NT2/D1 (cell line): ENCODE data around the gene KIF19.

Source experiments
- DNase-seq: peaks from one replicate; pipeline ENCODE4 v3.0.0-alpha.2; 2011; ENCODE audit warnings: low read depth, low spot score
- H3K27me3 ChIP-seq: 2 replicates; pipeline ENCODE4 v1.6.0; 2011; ENCODE audit warnings: mild to moderate bottlenecking; ENCODE audit not compliant: insufficient read length, insufficient read depth
- H3K36me3 ChIP-seq: 2 replicates; pipeline ENCODE4 v1.6.1; 2011; ENCODE audit warnings: mild to moderate bottlenecking, low read length, mixed read lengths; ENCODE audit not compliant: insufficient read depth, insufficient read length
- H3K4me1 ChIP-seq: 2 replicates; pipeline ENCODE4 v1.5.1; 2011; ENCODE audit not compliant: insufficient read depth, insufficient read length
- H3K4me3 ChIP-seq: 2 replicates; pipeline ENCODE4 v1.5.1; 2011; ENCODE audit warnings: low read depth; ENCODE audit not compliant: insufficient read length
- H3K9ac ChIP-seq: 2 replicates; pipeline ENCODE4 v1.6.0; 2011; ENCODE audit warnings: low read depth; ENCODE audit not compliant: insufficient read length
- H3K9me3 ChIP-seq: 2 replicates; pipeline ENCODE4 v1.5.1; 2011; ENCODE audit warnings: mild to moderate bottlenecking, low read length; ENCODE audit not compliant: insufficient read depth
- SUZ12 ChIP-seq: IDR thresholded peaks from 2 replicates; pipeline ENCODE4 v1.6.1; 2011; ENCODE audit not compliant: insufficient read length, insufficient read depth; ENCODE audit errors: extremely low read depth
- YY1 ChIP-seq: IDR thresholded peaks from 2 replicates; pipeline ENCODE4 v1.6.1; 2011; ENCODE audit not compliant: insufficient read length, insufficient read depth
- ZNF274 ChIP-seq: IDR thresholded peaks from 2 replicates; pipeline ENCODE4 v1.6.1; 2011; ENCODE audit warnings: mild to moderate bottlenecking, low read depth, low read length

The KIF19 gene

GRCh38 chr17:74379495-74380085 lies 53.6 kb downstream of the KIF19 start:
- peaks cover 5% of the 10 kb centered on the region for H3K4me1 ChIP-seq
- no peaks in the 10 kb centered on the region for H3K27me3 ChIP-seq
- TF ChIP-seq YY1 (no peak), ZNF274 (no peak), SUZ12 (no peak)
- H3K9ac ChIP-seq = peak overlapping the region; percentile 65
- no peaks in the 10 kb centered on the region for H3K36me3 ChIP-seq
- DNase-seq = peak; percentile 79
- no peak overlapping the region for H3K4me3 ChIP-seq
- H3K9me3 ChIP-seq = no peaks in the 10 kb centered on the region

- no peak for DNase-seq
- H3K9me3 ChIP-seq = no peaks in the 10 kb centered on the region
- TF ChIP-seq SUZ12 (no peak), ZNF274 (no peak), YY1 (no peak)
- no peaks in the 10 kb centered on the region for H3K27me3 ChIP-seq
- H3K9ac ChIP-seq = peak overlapping the region; percentile 65
- no peak overlapping the region for H3K4me3 ChIP-seq
- peaks cover 5% of the 10 kb centered on the region for H3K4me1 ChIP-seq
- H3K36me3 ChIP-seq = no peaks in the 10 kb centered on the region
Measured at GRCh38 chr17:74380086-74380958, 54.3 kb downstream of the KIF19 start.

DNA sequence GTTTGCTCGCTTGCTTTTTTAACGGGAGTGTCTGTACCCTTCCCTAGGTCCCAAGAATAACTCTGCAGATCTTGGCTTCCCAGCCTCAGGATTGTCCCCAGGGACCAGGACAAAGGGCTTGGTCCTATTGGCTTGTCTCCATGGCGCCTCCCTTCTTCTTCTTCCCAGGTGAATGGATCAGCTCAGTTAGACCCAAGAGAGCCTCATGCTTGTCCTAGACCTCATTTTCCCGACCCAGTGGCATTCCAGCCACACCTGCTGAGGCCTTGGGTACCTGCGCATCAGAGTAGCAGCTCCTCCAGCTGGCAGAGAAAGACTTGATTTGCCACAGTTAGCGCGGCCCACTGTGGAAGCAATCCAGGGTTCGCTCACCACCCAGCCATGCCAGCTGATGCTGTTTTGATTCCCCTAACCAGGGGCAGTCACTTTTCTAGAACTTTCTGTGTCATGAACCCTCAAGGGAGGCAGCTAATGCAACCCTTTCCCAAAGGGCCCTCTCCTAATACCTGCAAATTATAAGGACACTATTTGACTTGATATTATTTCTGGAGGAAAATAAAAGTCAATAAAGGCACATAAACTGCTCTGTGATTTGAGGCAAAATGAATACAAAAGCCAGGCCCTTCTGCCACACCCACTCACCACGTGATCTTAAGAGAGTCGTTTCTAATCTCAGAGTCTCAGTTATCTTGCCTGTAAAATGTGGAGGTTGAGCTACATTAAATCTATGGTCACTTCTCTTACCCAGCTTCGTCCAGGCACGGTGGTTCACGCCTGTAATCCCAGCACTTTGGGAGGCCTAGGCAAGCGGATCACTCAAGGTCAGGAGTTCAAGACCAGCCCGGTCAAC lies 55.2 kb downstream of the KIF19 start:
- H3K4me1 ChIP-seq = peaks cover 5% of the 10 kb centered on the region
- DNase-seq = no peak
- no peaks in the 10 kb centered on the region for H3K36me3 ChIP-seq
- no peak overlapping the region for H3K4me3 ChIP-seq
- TF ChIP-seq YY1 = no peak
- no peak for TF ChIP-seq ZNF274
- no peak for TF ChIP-seq SUZ12
- no peaks in the 10 kb centered on the region for H3K27me3 ChIP-seq
- H3K9me3 ChIP-seq = no peaks in the 10 kb centered on the region
- H3K9ac ChIP-seq = no peak overlapping the region

DNA sequence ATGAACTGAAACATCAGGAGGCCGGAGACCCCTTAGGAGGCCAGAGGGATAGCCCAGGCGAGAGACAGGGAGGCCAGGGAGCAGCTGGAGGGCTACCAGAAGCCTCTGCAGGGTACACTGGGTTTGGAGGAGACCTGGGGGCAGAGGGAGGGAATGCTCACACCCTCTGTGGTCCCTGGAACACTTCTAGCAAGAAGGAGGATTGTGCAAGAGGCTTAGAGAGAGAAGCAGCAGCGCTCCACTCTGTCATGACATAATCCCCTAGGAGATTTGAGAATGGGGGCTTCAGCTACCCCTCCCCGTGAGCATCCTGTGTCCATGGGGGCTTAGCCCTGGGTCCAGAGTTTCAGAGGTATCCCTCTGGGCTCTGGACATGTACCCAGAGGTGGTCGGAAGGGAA lies 57.1 kb downstream of the KIF19 start:
- TF ChIP-seq YY1 = no peak
- TF ChIP-seq ZNF274 = no peak
- TF ChIP-seq SUZ12 = no peak
- Histone ChIP-seq H3K9ac (no peak overlapping the region), H3K4me3 (no peak overlapping the region), H3K4me1 (peaks cover 13% of the 10 kb centered on the region), H3K27me3 (no peaks in the 10 kb centered on the region), H3K36me3 (no peaks in the 10 kb centered on the region), H3K9me3 (no peaks in the 10 kb centered on the region)
- no peak for DNase-seq

GRCh38 chr17:74385201-74385600 lies 59.2 kb downstream of the KIF19 start:
- Histone ChIP-seq H3K4me3 (no peak overlapping the region), H3K27me3 (no peaks in the 10 kb centered on the region), H3K9me3 (no peaks in the 10 kb centered on the region), H3K36me3 (no peaks in the 10 kb centered on the region), H3K4me1 (peaks cover 12% of the 10 kb centered on the region), H3K9ac (no peak overlapping the region)
- TF ChIP-seq SUZ12 (no peak), YY1 (no peak), ZNF274 (no peak)
- no peak for DNase-seq

DNA sequence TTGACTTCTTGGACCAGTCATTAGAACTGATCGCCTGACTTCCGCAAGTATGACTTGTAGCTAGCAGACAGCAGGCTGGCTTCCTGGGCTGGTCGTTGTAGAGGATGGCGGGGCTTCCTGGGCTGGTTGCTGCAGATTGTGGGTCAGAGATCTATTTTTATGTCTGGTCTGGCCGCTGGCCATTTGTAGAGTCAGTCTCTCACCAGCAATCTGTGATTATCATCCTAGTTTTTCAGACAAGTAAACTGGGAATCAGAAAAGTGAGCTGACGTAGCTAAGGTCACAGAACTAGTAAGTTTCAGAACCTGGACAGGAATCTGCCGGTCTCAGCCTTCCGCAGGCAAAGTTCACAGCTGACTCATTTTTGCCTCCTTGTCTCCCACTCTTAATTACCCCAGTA lies 60.4 kb downstream of the KIF19 start:
- Histone ChIP-seq H3K9ac (no peak overlapping the region), H3K27me3 (no peaks in the 10 kb centered on the region), H3K4me3 (no peak overlapping the region), H3K9me3 (no peaks in the 10 kb centered on the region), H3K36me3 (no peaks in the 10 kb centered on the region), H3K4me1 (peaks cover 9% of the 10 kb centered on the region)
- DNase-seq = no peak
- TF ChIP-seq ZNF274 = no peak
- TF ChIP-seq SUZ12 = no peak
- no peak for TF ChIP-seq YY1

GRCh38 chr17:74387365-74388218 lies 61.6 kb downstream of the KIF19 start:
- Histone ChIP-seq H3K27me3 (no peaks in the 10 kb centered on the region), H3K4me1 (peaks cover 9% of the 10 kb centered on the region), H3K36me3 (no peaks in the 10 kb centered on the region), H3K4me3 (no peak overlapping the region), H3K9ac (peak overlapping the region; percentile 18), H3K9me3 (no peaks in the 10 kb centered on the region)
- TF ChIP-seq SUZ12 (no peak), YY1 (no peak), ZNF274 (no peak)
- no peak for DNase-seq
